HEK293T (cell line): ENCODE results near the gene APBA1.

Experiments used
- CTCF ChIA-PET: fragments of 350-600 bp; formaldehyde crosslinking; extraction: SDS; loops from one replicate; lab custom pipeline; 2021; ENCODE audit warnings: antibody characterized with exemption, inconsistent platforms; lab: Yijun Ruan, JAX
- POLR2A ChIA-PET: fragments of 350-600 bp; formaldehyde crosslinking; extraction: SDS; loops from one replicate; lab custom pipeline; 2020; ENCODE audit warnings: antibody characterized with exemption, inconsistent platforms; lab: Yijun Ruan, JAX
- DNase-seq: peaks from one replicate; pipeline ENCODE4 v3.0.0; 2012; ENCODE audit warnings: mixed read lengths; ENCODE audit errors: extremely low spot score
- ARNT ChIP-seq: fragments of 450-650 bp; IDR thresholded peaks from 2 replicates; pipeline ENCODE4 v1.6.1; 2017; ENCODE audit warnings: mild to moderate bottlenecking
- BHLHE40 ChIP-seq: fragments of 450-650 bp; IDR thresholded peaks from 2 replicates; pipeline ENCODE4 v1.6.1; 2016; ENCODE audit warnings: mild to moderate bottlenecking, moderate library complexity, borderline replicate concordance
- CTBP1 ChIP-seq: fragments of 450-650 bp; IDR thresholded peaks from 2 replicates; pipeline ENCODE4 v1.6.1; 2016; ENCODE audit warnings: borderline replicate concordance
- ELF4 ChIP-seq: fragments of 450-650 bp; IDR thresholded peaks from 2 replicates; pipeline ENCODE4 v1.6.1; 2017; ENCODE audit warnings: antibody characterized with exemption
- FOXA1 ChIP-seq: fragments of 450-650 bp; IDR thresholded peaks from 2 replicates; pipeline ENCODE4 v1.6.1; 2016; ENCODE audit warnings: mild to moderate bottlenecking
- FOXK2 ChIP-seq: fragments of 450-650 bp; IDR thresholded peaks from 2 replicates; pipeline ENCODE4 v1.6.1; 2016; ENCODE audit warnings: mild to moderate bottlenecking
- FOXM1 ChIP-seq: fragments of 450-650 bp; IDR thresholded peaks from 2 replicates; pipeline ENCODE4 v1.6.1; 2017; ENCODE audit warnings: mild to moderate bottlenecking, borderline replicate concordance
- HDGF ChIP-seq: fragments of 450-650 bp; IDR thresholded peaks from 2 replicates; pipeline ENCODE4 v1.6.1; 2017; ENCODE audit warnings: antibody characterized with exemption, borderline replicate concordance
- L3MBTL2 ChIP-seq: fragments of 450-650 bp; conservative IDR thresholded peaks from 2 replicates; pipeline ENCODE4 v1.6.1; 2016; ENCODE audit warnings: mild to moderate bottlenecking
- LEF1 ChIP-seq: fragments of 450-650 bp; IDR thresholded peaks from 2 replicates; pipeline ENCODE4 v1.6.1; 2017; ENCODE audit warnings: mild to moderate bottlenecking, borderline replicate concordance
- NFRKB ChIP-seq: fragments of 450-650 bp; IDR thresholded peaks from 2 replicates; pipeline ENCODE4 v1.6.1; 2016; ENCODE audit warnings: mild to moderate bottlenecking, moderate library complexity
- PKNOX1 ChIP-seq: fragments of 450-650 bp; IDR thresholded peaks from 2 replicates; pipeline ENCODE4 v1.6.1; 2016
- SP1 ChIP-seq: fragments of 450-650 bp; IDR thresholded peaks from 2 replicates; pipeline ENCODE4 v1.6.1; 2017
- SUZ12 ChIP-seq: fragments of 450-650 bp; IDR thresholded peaks from 2 replicates; pipeline ENCODE4 v1.6.1; 2016; ENCODE audit warnings: mild to moderate bottlenecking
- TARDBP ChIP-seq: fragments of 450-650 bp; IDR thresholded peaks from 2 replicates; pipeline ENCODE4 v1.6.1; 2016
- ZNF384 ChIP-seq: fragments of 450-650 bp; IDR thresholded peaks from 2 replicates; pipeline ENCODE4 v1.6.1; 2016

The APBA1 gene

GRCh38 chr9:69674716-69675438 lies 2.7 kb upstream of the APBA1 start:
- DNase-seq = no peak
- CTCF ChIA-PET = interaction anchor here (0.6 kb wide), 1 partner anchor 9 kb away, joined by 4 read pairs; no protein-coding TSS in a partner anchor
- no peak for TF ChIP-seq FOXA1
- POLR2A ChIA-PET = interaction anchor here (0.6 kb wide), 1 partner anchor 85 kb away, joined by 3 read pairs; the partner anchor contains the start of gene PTAR1

- POLR2A ChIA-PET = interaction anchor here (0.6 kb wide), 1 partner anchor 86 kb away, joined by 3 read pairs; the partner anchor contains the start of gene PTAR1
- CTCF ChIA-PET = interaction anchor here (1.2 kb wide), 1 partner anchor 12 kb away, joined by 4 read pairs; no protein-coding TSS in a partner anchor
- DNase-seq = peak; percentile 18
- no peak for TF ChIP-seq LEF1
- no peak for TF ChIP-seq PKNOX1
- no peak for TF ChIP-seq FOXM1
- no peak for TF ChIP-seq SP1
- TF ChIP-seq ELF4 = no peak
- no peak for TF ChIP-seq FOXK2
- TF ChIP-seq BHLHE40 = no peak
- no peak for TF ChIP-seq HDGF
- no peak for TF ChIP-seq SUZ12
- no peak for TF ChIP-seq NFRKB
- TF ChIP-seq L3MBTL2 = no peak
- no peak for TF ChIP-seq ZNF384
- TF ChIP-seq FOXA1 = no peak
- no peak for TF ChIP-seq CTBP1
- TF ChIP-seq TARDBP = no peak
- TF ChIP-seq ARNT = no peak
These were observed 2.0 kb upstream of the APBA1 start for GRCh38 chr9:69674112-69674685.

GRCh38 chr9:69673311-69673640 lies 1.1 kb upstream of the APBA1 start:
- TF ChIP-seq HDGF (no peak), ELF4 (no peak), ZNF384 (no peak), SP1 (no peak), FOXM1 (no peak), ARNT (no peak), PKNOX1 (no peak), SUZ12 (no peak), LEF1 (no peak), TARDBP (no peak), CTBP1 (no peak), FOXK2 (no peak), L3MBTL2 (no peak), FOXA1 (no peak), BHLHE40 (no peak), NFRKB (no peak)
- CTCF ChIA-PET = interaction anchor here (0.7 to 1.2 kb wide), 2 partner anchors 11 to 12 kb away, joined by 3 to 4 read pairs; no protein-coding TSS in a partner anchor
- POLR2A ChIA-PET = no interaction called here
- no peak for DNase-seq

GRCh38 chr9:69672596-69673310 lies 582 bp upstream of the APBA1 start:
- peak; percentile 82 for TF ChIP-seq PKNOX1
- TF ChIP-seq SP1 = no peak
- peak; percentile 93 for TF ChIP-seq L3MBTL2
- no peak for TF ChIP-seq FOXA1
- DNase-seq = peak; percentile 83
- CTCF ChIA-PET = interaction anchor here (0.7 to 1.2 kb wide), 3 partner anchors 10 to 86 kb away, joined by 3 to 4 read pairs (median 4); no protein-coding TSS in a partner anchor
- POLR2A ChIA-PET = interaction anchor here (1.1 to 1.3 kb wide), 2 partner anchors 12 to 87 kb away, joined by 5 to 7 read pairs; partner anchors contain the start of gene PTAR1

- CTCF ChIA-PET = no interaction called here
- DNase-seq = no peak
- POLR2A ChIA-PET = interaction anchor here (1.1 kb wide), 1 partner anchor 88 kb away, joined by 5 read pairs; the partner anchor contains the start of gene PTAR1
- TF ChIP-seq SP1 (no peak), NFRKB (no peak), SUZ12 (no peak), FOXK2 (no peak), LEF1 (no peak), L3MBTL2 (no peak), FOXA1 (no peak), HDGF (no peak), TARDBP (no peak), PKNOX1 (no peak), ZNF384 (no peak), ARNT (no peak), BHLHE40 (no peak), ELF4 (no peak)
These were observed 776 bp downstream of the APBA1 start for GRCh38 chr9:69671311-69671878.
